Nephron progenitor cell (in vitro differentiated cells): ENCODE data around the gene CCDC124.

Source experiments
- DNase-seq: peaks from one replicate; pipeline ENCODE4 v3.0.0; 2021
- H3K27ac Mint-ChIP-seq: 2 replicates; pipeline ENCODE4 v1.8.0; 2021; ENCODE audit warnings: mild to moderate bottlenecking, moderate library complexity, mixed read lengths
- H3K27me3 Mint-ChIP-seq: 2 replicates; pipeline ENCODE4 v1.8.0; 2021; ENCODE audit warnings: mild to moderate bottlenecking, low read depth, mixed read lengths; ENCODE audit not compliant: poor library complexity
- H3K36me3 Mint-ChIP-seq: 2 replicates; pipeline ENCODE4 v1.8.0; 2021; ENCODE audit warnings: low read depth, mixed read lengths
- H3K4me1 Mint-ChIP-seq: 2 replicates; pipeline ENCODE4 v1.8.0; 2021; ENCODE audit warnings: mixed read lengths
- H3K4me3 Mint-ChIP-seq: 2 replicates; pipeline ENCODE4 v1.8.0; 2021; ENCODE audit warnings: mild to moderate bottlenecking, moderate library complexity, mixed read lengths
- H3K9me3 Mint-ChIP-seq: 2 replicates; pipeline ENCODE4 v1.8.0; 2021; ENCODE audit warnings: mild to moderate bottlenecking, moderate library complexity, mixed read lengths
- CTCF ChIP-seq: fragments of 200-600 bp; sonication (generic); IDR thresholded peaks from 2 replicates; pipeline ENCODE4 v1.5.0; 2021; ENCODE audit warnings: antibody characterized with exemption

CCDC124 gene

GRCh38 chr19:17966550-17967256, 33.9 kb downstream of the CCDC124 start, which contains the start of gene KCNN1:
Gene KCNN1, plus strand, starts transcription at chr19:17967107. Its CDS starts 6,782 bp downstream, at chr19:17973889.
- Mint-ChIP-seq H3K36me3 (peaks cover 5% of the 10 kb centered on the region), H3K9me3 (no peaks in the 10 kb centered on the region), H3K27me3 (peaks cover 25% of the 10 kb centered on the region), H3K27ac (peak within 1 kb of the TSS; percentile 41), H3K4me3 (peak within 1 kb of the TSS; percentile 87), H3K4me1 (peaks cover 38% of the 10 kb centered on the region)
- TF ChIP-seq CTCF, result no peak
- peak; percentile 81 for DNase-seq

- Mint-ChIP-seq H3K4me1 (peaks cover 44% of the 10 kb centered on the region), H3K9me3 (no peaks in the 10 kb centered on the region), H3K36me3 (peaks cover 5% of the 10 kb centered on the region), H3K27me3 (peaks cover 25% of the 10 kb centered on the region), H3K27ac (no peak overlapping the region), H3K4me3 (peak overlapping the region; percentile 87)
- DNase-seq, result no peak
- no peak for TF ChIP-seq CTCF
Observed at GRCh38 chr19:17967257-17968051, 34.6 kb downstream of the CCDC124 start.

GRCh38 chr19:17968362-17968761, 35.5 kb downstream of the CCDC124 start:
- Mint-ChIP-seq H3K36me3 (peaks cover 9% of the 10 kb centered on the region), H3K4me1 (peaks cover 49% of the 10 kb centered on the region), H3K27ac (no peak overlapping the region), H3K4me3 (peak overlapping the region; percentile 87), H3K27me3 (peaks cover 22% of the 10 kb centered on the region), H3K9me3 (no peaks in the 10 kb centered on the region)
- DNase-seq, result no peak
- no peak for TF ChIP-seq CTCF

- Mint-ChIP-seq H3K27ac (no peak overlapping the region), H3K4me3 (no peak overlapping the region), H3K4me1 (peaks cover 49% of the 10 kb centered on the region), H3K27me3 (peaks cover 15% of the 10 kb centered on the region), H3K9me3 (no peaks in the 10 kb centered on the region), H3K36me3 (peaks cover 5% of the 10 kb centered on the region)
- TF ChIP-seq CTCF, result no peak
- no peak for DNase-seq
Observed at GRCh38 chr19:17969096-17969792, 36.4 kb downstream of the CCDC124 start.

- H3K4me1 Mint-ChIP-seq, result peaks cover 24% of the 10 kb centered on the region
- DNase-seq, result no peak
Observed at GRCh38 chr19:17972230-17972629, 39.4 kb downstream of the CCDC124 start.

More at GRCh38 chr19:17972230-17972629, 39.4 kb downstream of the CCDC124 start:
- H3K27me3 Mint-ChIP-seq, result no peaks in the 10 kb centered on the region
- peaks cover 16% of the 10 kb centered on the region for H3K36me3 Mint-ChIP-seq
- H3K4me3 Mint-ChIP-seq, result no peak overlapping the region
- H3K9me3 Mint-ChIP-seq, result no peaks in the 10 kb centered on the region
- H3K27ac Mint-ChIP-seq, result no peak overlapping the region
- TF ChIP-seq CTCF, result no peak
